SKM-1 treated with dmso at 0.1 percent for 144 hours (cell line): Measurements from ENCODE around the gene BAZ1A.
"Not testable (repeated sequence)": the region's sequence is repeated elsewhere in the genome, so short reads cannot be mapped to it uniquely, and the experiment has no call there.

ENCODE experiments used
- DNase-seq: peaks from one replicate; lab custom pipeline; 2025; ENCODE audit not compliant: unreplicated experiment; lab: John Stamatoyannopoulos, UW

The BAZ1A gene

DNA sequence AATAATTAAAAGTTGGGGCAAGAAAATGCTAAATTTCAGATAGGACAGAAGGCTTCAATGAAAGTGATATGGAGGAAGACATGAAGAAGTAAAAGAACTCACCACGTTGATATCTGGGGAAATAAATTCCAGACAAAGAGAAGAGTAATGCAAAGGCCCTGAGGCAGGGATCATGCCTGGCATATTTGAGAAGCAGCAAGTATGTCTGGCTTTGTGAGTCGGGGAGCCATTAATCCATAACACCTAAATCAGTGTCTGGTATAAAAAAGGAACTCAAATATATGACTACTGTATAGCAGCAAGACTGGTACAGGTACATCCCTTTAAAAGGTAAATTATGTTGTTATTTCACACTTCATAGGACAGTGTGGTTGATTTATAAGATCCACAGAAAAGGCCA, 16.4 kb downstream of the BAZ1A start:
- no peak for DNase-seq

GRCh38 chr14:34857689-34858449, 17.3 kb downstream of the BAZ1A start:
- no peak for DNase-seq

DNA sequence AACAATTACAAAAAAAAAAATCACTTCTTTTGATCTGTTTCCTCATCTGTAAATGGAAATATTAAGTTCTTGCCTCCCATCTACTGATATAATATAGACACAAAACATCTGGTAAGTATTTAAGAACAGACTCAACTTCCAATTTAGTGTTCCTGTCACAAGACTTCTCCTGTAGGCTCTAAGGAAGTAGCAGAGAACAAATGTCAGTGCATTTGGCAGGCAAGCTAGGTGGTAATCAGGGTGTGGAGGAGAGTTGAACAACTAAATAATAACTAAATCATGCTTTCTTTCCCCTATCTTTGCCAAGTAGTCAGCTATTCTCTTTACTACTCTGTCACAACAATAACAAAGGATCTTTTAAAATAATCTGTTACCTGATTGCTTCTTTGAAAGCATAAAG, 22.1 kb downstream of the BAZ1A start:
- DNase-seq, result no peak

- no peak for DNase-seq
Observed at GRCh38 chr14:34851395-34851794, 23.8 kb downstream of the BAZ1A start.

DNA sequence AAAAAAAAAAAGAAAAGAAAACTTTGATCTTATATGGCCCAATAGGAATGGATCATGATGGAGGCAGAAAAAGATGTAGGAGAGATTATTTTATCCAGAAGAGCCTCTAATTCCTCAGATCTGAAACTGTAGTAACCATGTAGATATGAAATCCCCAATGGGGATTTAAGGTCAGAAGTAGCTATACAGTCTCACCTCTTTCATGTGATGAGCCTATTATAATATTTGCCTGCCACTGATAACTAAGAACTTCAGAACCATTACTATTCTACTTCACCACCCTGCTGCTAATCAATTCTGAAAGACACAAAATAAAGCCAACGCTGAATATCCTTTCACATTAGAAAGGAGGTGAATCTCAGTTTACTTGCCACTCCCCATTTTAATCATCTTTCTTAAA, 29.3 kb downstream of the BAZ1A start:
- no peak for DNase-seq

- no peak for DNase-seq
Observed at GRCh38 chr14:34843011-34843554, 32.1 kb downstream of the BAZ1A start.

- DNase-seq, result no peak
Observed at GRCh38 chr14:34837801-34838322, 37.3 kb downstream of the BAZ1A start.

DNA sequence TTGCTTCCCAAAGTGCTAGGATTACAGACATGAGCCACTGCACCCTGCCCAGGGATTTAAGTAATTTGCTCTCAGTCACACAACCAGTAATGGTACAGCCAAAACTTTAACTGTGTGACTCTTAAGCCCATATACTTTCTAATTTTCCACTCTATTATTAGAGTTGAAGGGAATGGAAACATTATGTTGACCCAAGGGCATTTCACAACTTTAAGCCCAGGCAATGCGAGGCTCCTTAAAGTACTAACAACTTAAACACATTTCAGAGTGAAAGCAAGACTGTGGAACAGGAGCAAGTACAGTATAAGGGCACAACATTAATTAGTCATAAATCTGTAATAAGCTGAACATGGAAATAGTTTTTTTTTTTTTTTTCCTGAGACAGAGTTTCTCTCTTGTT, 39.8 kb downstream of the BAZ1A start:
- no peak for DNase-seq

DNA sequence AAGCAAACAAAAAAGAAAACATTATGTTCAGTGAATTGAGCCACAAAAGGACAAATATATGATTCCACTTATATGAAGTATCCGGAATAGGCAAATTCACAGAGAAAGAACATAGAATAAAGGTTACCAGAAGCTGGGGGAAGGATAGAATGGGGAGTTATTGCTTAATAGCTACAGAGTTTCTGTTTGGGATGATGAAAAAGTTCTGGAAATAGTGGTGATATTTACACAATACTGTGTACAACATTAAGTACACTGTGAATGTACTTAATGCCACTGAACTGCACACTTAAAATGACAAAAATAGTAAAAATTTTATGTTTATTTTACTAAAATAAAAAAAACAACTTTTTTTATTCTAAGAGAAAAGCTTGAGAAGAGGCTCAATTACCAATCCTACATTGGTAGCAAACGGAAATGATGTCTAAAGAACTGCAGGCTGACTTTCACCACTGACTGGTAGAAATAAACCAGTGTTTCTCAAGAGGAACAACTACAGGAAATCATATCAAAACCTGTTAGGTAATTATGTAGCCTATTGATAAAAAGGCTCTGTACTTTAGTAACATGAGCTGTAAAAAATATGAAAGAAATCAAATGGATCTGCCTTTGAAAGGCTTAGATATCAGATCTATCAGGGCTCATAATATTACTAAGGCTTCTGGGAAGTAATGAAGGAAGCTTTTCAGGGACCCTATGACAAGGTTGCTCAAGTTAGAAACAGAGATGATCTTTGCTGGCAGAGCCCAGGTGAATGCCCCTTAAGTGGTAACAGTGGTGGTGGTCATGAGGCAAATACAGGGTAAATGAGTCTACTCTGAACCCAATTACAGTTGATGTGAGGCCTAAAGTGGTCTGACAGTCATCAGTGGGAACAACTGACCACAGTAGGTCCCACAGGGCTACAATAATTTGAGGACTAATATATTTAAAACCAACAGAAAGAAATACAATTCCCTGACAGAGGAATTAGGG, 41.3 kb downstream of the BAZ1A start:
- peak; percentile 23 for DNase-seq

DNA sequence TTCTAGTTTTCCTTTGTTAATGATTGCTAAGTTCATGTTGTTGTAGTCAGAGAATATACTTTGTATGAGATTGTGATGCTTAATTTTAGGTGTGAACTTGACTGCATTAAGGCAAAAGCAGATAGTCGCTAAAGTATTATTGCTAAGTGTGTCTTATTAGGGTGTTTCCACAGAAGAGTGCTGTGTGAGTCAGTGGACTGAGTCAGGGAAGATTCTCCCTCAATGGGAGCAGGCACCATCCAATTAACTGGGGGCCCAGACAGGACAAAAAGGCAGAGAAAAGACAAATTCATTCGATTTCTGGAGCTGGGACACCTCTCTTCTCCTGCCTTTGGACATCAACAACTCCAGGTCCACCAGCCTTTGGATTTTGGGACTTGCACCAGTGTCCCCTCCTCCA, 48.5 kb downstream of the BAZ1A start:
- no peak for DNase-seq

- no peak for DNase-seq
Observed at GRCh38 chr14:34824826-34825225, 50.3 kb downstream of the BAZ1A start.

DNA sequence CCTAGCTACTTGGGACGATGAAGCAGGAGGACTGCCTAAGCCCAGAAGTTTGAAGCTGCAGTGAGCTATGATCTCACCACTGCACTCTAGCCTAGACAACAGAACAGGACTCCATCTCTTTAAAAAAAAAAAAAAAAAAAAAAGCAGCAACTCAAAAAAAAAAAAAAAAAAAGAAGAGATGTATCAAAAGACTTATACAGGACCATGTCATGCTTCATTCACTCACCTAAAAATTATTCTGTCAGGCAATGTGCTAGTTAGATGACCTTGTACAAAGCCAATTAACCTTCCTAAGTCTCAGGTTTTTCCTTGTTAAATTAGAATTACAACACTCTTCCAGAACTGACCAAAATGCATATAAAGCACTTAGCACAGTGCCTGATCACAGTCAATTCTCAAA, 50.9 kb downstream of the BAZ1A start:
- DNase-seq, result no peak

- DNase-seq, result no peak
Observed at GRCh38 chr14:34817768-34818167, 57.4 kb downstream of the BAZ1A start.

DNA sequence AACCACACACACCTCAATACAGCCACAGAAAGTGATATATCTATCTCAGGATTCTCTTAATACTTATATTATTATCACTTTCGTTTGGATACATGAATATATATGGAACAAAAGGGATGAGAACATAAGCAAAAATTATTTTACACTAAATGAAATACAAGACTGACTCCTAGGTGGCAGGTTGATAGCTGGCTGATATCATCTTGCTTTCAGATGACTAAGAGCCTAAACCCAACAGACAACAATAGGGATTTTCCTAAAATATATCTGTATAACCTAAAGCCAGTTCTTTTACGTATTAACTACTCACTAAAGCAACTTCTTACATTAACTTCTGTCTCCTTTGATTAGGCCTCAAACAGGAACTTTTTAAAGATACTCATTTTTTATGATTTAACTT, 65.1 kb downstream of the BAZ1A start:
- no peak for DNase-seq

DNA sequence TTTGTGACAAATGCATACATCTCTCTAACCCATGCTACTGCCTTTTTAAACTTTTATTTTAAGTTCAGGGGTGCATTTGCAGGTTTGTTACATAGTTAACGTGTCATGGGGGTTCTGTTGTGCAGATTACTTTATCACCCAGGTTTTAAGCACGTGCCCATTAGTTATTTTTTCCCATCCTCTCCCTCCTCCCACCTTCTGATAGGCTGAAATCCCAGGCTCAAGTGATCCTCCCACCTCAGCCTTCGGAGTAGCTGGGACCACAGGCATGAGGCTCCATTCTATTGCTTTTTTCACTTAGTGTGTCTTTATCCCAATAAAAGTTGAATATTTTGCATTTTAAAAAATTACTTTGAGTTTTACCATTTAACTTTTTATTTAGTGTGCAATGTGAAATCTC, 68.9 kb downstream of the BAZ1A start:
- no peak for DNase-seq

DNA sequence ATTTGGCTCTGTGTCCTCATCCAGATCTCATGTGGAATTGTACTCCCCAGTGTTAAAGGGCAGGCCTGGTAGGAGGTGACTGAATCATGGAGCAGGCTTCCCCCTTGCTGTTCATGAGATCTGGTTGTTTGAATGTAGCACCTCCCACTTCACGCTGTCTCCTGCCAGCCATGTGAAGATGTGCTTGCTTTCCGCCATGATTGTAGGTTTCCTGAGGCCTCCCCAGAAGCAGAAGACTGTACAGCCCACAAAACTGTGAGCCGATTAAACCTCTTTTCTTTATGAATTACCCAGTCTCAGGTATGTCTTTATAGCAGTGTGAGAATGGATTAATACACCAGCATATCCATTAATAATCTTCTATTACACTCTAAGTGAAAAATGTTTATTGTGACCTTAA, 70.2 kb downstream of the BAZ1A start:
- DNase-seq, result no peak

DNA sequence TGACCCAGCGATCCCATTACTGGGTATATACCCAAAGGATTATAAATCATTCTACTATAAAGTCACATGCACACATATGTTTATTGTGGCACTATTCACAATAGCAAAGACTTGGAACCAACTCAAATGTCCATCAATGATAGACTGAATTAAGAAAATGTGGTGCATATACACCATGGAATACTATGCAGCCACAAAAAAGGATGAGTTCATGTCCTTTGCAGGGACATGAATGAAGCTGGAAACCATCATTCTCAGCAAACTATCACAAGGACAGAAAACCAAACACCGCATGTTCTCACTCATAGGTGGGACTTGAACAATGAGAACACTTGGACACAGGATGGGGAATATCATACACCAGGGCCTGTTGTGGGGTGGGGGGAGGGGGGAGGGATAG, 76.3 kb downstream of the BAZ1A start:
- not testable (repeated sequence) for DNase-seq

GRCh38 chr14:34797747-34798583, 77.2 kb downstream of the BAZ1A start:
- no peak for DNase-seq

- DNase-seq, result no peak
Observed at GRCh38 chr14:34796902-34797301, 78.3 kb downstream of the BAZ1A start.

- no peak for DNase-seq
Observed at GRCh38 chr14:34794941-34795340, 80.2 kb downstream of the BAZ1A start.

GRCh38 chr14:34794217-34794616, 80.9 kb downstream of the BAZ1A start:
- no peak for DNase-seq
